H1 (cell line): ENCODE measurements around the gene CKMT1B. TPM values are rescaled to one million over a fixed set of nuclear protein-coding genes. Genes with fewer than 3 reads are reported as not detected.
"Not testable (repeated sequence)": the region's sequence is repeated elsewhere in the genome, so short reads cannot be mapped to it uniquely, and the experiment has no call there.

Source experiments
- CTCF ChIA-PET: fragments of 300-600 bp; sonication (Branson Sonifier 250); formaldehyde crosslinking; loops from one replicate; lab custom pipeline; 2021; ENCODE audit not compliant: partially characterized antibody; lab: Charles Lee
- POLR2A ChIA-PET: fragments of 300-600 bp; sonication (Branson Sonifier 250); formaldehyde crosslinking; loops from one replicate; lab custom pipeline; 2021; ENCODE audit warnings: inconsistent platforms; ENCODE audit not compliant: partially characterized antibody; lab: Charles Lee
- DNase-seq, 2 experiments: peaks; one replicate each; pipeline versions ENCODE4 v3.0.0 to v3.0.0-alpha.2; 2010 to 2022; ENCODE audit warnings: low spot score in 2 of 2, low read depth in 1 of 2, mixed read lengths in 1 of 2
- FAIRE-seq: peaks from 2 replicates; lab custom pipeline; 2011; peaks lifted over from hg19 to GRCh38; lab: Jason Lieb, UNC
- H2AFZ ChIP-seq: 2 replicates; pipeline ENCODE4 v1.8.1; 2012; ENCODE audit warnings: low read length, inconsistent platforms
- H2AK5ac ChIP-seq: 2 replicates; pipeline ENCODE4 v1.6.1; 2013; ENCODE audit warnings: low read depth, low read length
- H2BK120ac ChIP-seq: replicated peaks from 2 replicates; pipeline ENCODE3; 2013; ENCODE audit warnings: low read depth, low read length, inconsistent platforms
- H2BK12ac ChIP-seq: 2 replicates; pipeline ENCODE4 v1.6.1; 2013; ENCODE audit warnings: low read depth, low read length
- H2BK15ac ChIP-seq: 2 replicates; pipeline ENCODE4 v1.6.1; 2013; ENCODE audit warnings: low read length
- H2BK20ac ChIP-seq: 2 replicates; pipeline ENCODE4 v1.6.1; 2013; ENCODE audit warnings: low read length
- H2BK5ac ChIP-seq: 2 replicates; pipeline ENCODE4 v1.6.1; 2013; ENCODE audit warnings: low read depth, low read length
- H3K14ac ChIP-seq: 2 replicates; pipeline ENCODE4 v1.6.1; 2013; ENCODE audit warnings: inconsistent platforms; ENCODE audit not compliant: insufficient read length
- H3K18ac ChIP-seq: 2 replicates; pipeline ENCODE4 v1.6.1; 2013; ENCODE audit warnings: low read length; ENCODE audit errors: extremely low read depth
- H3K23ac ChIP-seq: 2 replicates; pipeline ENCODE4 v1.6.1; 2013; ENCODE audit warnings: inconsistent platforms; ENCODE audit not compliant: insufficient read length
- H3K23me2 ChIP-seq: 2 replicates; pipeline ENCODE4 v1.6.1; 2013; ENCODE audit warnings: low read depth, low read length
- H3K27ac ChIP-seq: 2 replicates; pipeline ENCODE4 v1.6.1; 2011; ENCODE audit warnings: low read depth, low read length, inconsistent platforms
- H3K27me3 ChIP-seq, 4 experiments: replicated peaks in 1 of 4; 1 replicate in 1 of 4; 2 replicates in 3 of 4; pipeline versions ENCODE4 v1.6.1 to v1.8.1; 2011 to 2013; ENCODE audit warnings: low read length in 3 of 4, mild to moderate bottlenecking in 3 of 4, inconsistent platforms in 2 of 4, mixed read lengths in 2 of 4, moderate library complexity in 1 of 4; ENCODE audit not compliant: control insufficient read depth in 3 of 4, insufficient read depth in 3 of 4; ENCODE audit errors: extremely low read depth in 1 of 4
- H3K36me3 ChIP-seq, 4 experiments: 2 replicates each; pipeline versions ENCODE4 v1.6.1 to v1.8.1; 2011 to 2013; ENCODE audit warnings: mild to moderate bottlenecking in 4 of 4, low read length in 3 of 4, moderate library complexity in 2 of 4, control low read depth in 1 of 4, inconsistent platforms in 1 of 4; ENCODE audit not compliant: insufficient read depth in 4 of 4, control insufficient read depth in 2 of 4
- H3K4ac ChIP-seq: replicated peaks from 2 replicates; pipeline ENCODE3; 2013; ENCODE audit warnings: low read length, low read depth, mixed read lengths, inconsistent platforms; ENCODE audit not compliant: insufficient read length
- H3K4me1 ChIP-seq, 4 experiments: replicated peaks in 1 of 4; 1 replicate in 1 of 4; 2 replicates in 3 of 4; pipeline versions ENCODE4 v1.6.1 to v1.8.1; 2011 to 2013; ENCODE audit warnings: low read length in 3 of 4, inconsistent platforms in 2 of 4, mixed read lengths in 1 of 4; ENCODE audit not compliant: insufficient read depth in 4 of 4, control insufficient read depth in 3 of 4
- H3K4me2 ChIP-seq, 2 experiments: 2 replicates each; pipeline versions ENCODE4 v1.6.1 to v1.8.1; 2011 to 2013; ENCODE audit warnings: low read depth in 2 of 2, low read length in 2 of 2, control low read depth in 1 of 2, inconsistent platforms in 1 of 2, mild to moderate bottlenecking in 1 of 2; ENCODE audit not compliant: insufficient read depth in 1 of 2
- H3K4me3 ChIP-seq, 4 experiments: fragments of 200-600, 300-600 bp in 1 of 4; sonication (generic), shearing (Covaris generic), sonication (Bioruptor Twin) in 1 of 4; 2 replicates each; pipeline versions ENCODE4 v1.5.1 to v1.8.1; 2011 to 2016; ENCODE audit warnings: low read length in 4 of 4, low read depth in 3 of 4, control low read depth in 2 of 4, inconsistent platforms in 2 of 4, mild to moderate bottlenecking in 2 of 4, mixed read lengths in 1 of 4, moderate library complexity in 1 of 4; ENCODE audit not compliant: insufficient read depth in 2 of 4; ENCODE audit errors: extremely low read depth in 1 of 4
- H3K56ac ChIP-seq: replicated peaks from 2 replicates; pipeline ENCODE3; 2013; ENCODE audit warnings: low read depth, mild to moderate bottlenecking, mixed read lengths, low read length, inconsistent platforms; ENCODE audit not compliant: insufficient read length
- H3K79me1 ChIP-seq: 2 replicates; pipeline ENCODE4 v1.6.1; 2013; ENCODE audit warnings: low read depth, low read length, control low read depth
- H3K79me2 ChIP-seq, 2 experiments: 2 replicates each; pipeline versions ENCODE4 v1.6.1 to v1.8.1; 2012 to 2013; ENCODE audit warnings: low read length in 2 of 2, mild to moderate bottlenecking in 2 of 2, inconsistent platforms in 1 of 2; ENCODE audit not compliant: insufficient read depth in 2 of 2, control insufficient read depth in 1 of 2
- H3K9ac ChIP-seq, 4 experiments: replicated peaks in 1 of 4; 1 replicate in 1 of 4; 2 replicates in 3 of 4; pipeline versions ENCODE4 v1.6.1 to v1.8.1; 2011 to 2013; ENCODE audit warnings: low read depth in 3 of 4, low read length in 3 of 4, control low read depth in 2 of 4, mild to moderate bottlenecking in 2 of 4, moderate library complexity in 2 of 4, inconsistent platforms in 1 of 4; ENCODE audit errors: extremely low read depth in 1 of 4
- H3K9me3 ChIP-seq, 2 experiments: 2 replicates each; pipeline versions ENCODE4 v1.6.1 to v1.8.1; 2012 to 2013; ENCODE audit warnings: mild to moderate bottlenecking in 2 of 2, moderate library complexity in 2 of 2, control low read depth in 1 of 2, inconsistent platforms in 1 of 2, low read depth in 1 of 2, low read length in 1 of 2, mixed read lengths in 1 of 2; ENCODE audit not compliant: insufficient read depth in 2 of 2
- H4K20me1 ChIP-seq, 2 experiments: replicated peaks in 1 of 2; 2 replicates each; pipeline versions ENCODE3 to v1.8.1; 2011 to 2013; ENCODE audit warnings: inconsistent platforms in 2 of 2, low read length in 2 of 2, mild to moderate bottlenecking in 1 of 2; ENCODE audit not compliant: insufficient read depth in 2 of 2, control insufficient read depth in 1 of 2
- H4K5ac ChIP-seq: 2 replicates; pipeline ENCODE4 v1.6.1; 2013; ENCODE audit warnings: low read length, low read depth, mixed read lengths, inconsistent platforms; ENCODE audit not compliant: insufficient read length
- H4K8ac ChIP-seq: 2 replicates; pipeline ENCODE4 v1.8.0; 2013; ENCODE audit warnings: mild to moderate bottlenecking, moderate library complexity, low read length, inconsistent platforms; ENCODE audit not compliant: insufficient read depth; ENCODE audit errors: extremely low read depth
- H4K91ac ChIP-seq: replicated peaks from 2 replicates; pipeline ENCODE3; 2013; ENCODE audit warnings: low read length, mixed read lengths, inconsistent platforms; ENCODE audit not compliant: insufficient read length
- EP300 ChIP-seq, 2 experiments: IDR thresholded peaks; 1 replicate in 1 of 2; 2 replicates in 1 of 2; pipeline ENCODE4 v1.6.1; 2011 to 2012; ENCODE audit warnings: low read depth in 2 of 2, low read length in 2 of 2, mild to moderate bottlenecking in 2 of 2, borderline replicate concordance in 1 of 2, inconsistent platforms in 1 of 2, moderate library complexity in 1 of 2
- KDM1A ChIP-seq: fragments of 200-600, 300-600 bp; sonication (generic); IDR thresholded peaks from 2 replicates; pipeline ENCODE4 v1.7.1; 2016; ENCODE audit warnings: mild to moderate bottlenecking, low read length, borderline replicate concordance
- TAF1 ChIP-seq: IDR thresholded peaks from 2 replicates; pipeline ENCODE4 v1.6.1; 2011; ENCODE audit warnings: mild to moderate bottlenecking, low read depth, low read length
- polyA plus RNA-seq, 7 experiments: library from polyadenylated mRNA; depleted of rRNA in 3 of 7; stranded (reverse) in 5 of 7; unstranded in 2 of 7; fragments of >200 nt in 5 of 7; fragments of 200-250 nt in 2 of 7; gene quantifications; 1 replicate in 5 of 7; 2 replicates in 1 of 7; 4 replicates in 1 of 7; pipeline versions ENCODE4 v1.2.1 to v1.2.3, GENCODE V29; 2011 to 2013; ENCODE audit warnings: missing spikeins in 2 of 7, mixed read lengths in 2 of 7
- total RNA-seq: library from RNA; stranded (reverse); fragmentation: NEBNext Ultra II Directional; extraction: Animal tissue kit (Norgen Biotek cat#: 25700); gene quantifications from 2 replicates; pipeline ENCODE4 v1.2.1, GENCODE V29; 2021

CKMT1B gene
- total and polyA plus RNA-seq, 2 of the 8 experiments (the other 6 are each of a cell fraction or from before 2014, with no cell fraction given): 27.1 to 91.3 TPM

DNA sequence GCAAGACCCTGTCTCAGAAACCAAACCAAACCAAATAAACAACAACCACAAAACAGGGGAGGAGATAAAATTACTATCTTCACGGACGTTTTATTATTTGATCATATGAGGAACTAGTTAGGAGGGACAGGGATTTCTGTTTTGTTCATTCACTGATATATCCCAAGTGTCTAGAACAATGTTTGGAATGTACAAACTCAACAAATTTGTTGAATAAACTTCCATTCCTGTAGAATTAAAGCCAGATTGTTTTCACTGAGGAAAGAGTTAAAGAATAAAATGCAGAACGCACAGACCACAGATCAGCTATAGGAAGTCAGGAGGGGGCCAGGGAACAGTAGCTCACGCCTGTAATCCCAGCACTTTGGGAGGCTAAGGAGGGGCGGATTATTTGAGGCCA lies 31.3 kb downstream of the CKMT1B start (continued):
- TF ChIP-seq KDM1A: no peak
- no peak for TF ChIP-seq TAF1
- no peak for TF ChIP-seq EP300 (IDR thresholded peaks at IDR 0.05; ENCODE audit: borderline replicate concordance in 1 of 2, low read depth in 2 of 2, low read length in 2 of 2)

DNA sequence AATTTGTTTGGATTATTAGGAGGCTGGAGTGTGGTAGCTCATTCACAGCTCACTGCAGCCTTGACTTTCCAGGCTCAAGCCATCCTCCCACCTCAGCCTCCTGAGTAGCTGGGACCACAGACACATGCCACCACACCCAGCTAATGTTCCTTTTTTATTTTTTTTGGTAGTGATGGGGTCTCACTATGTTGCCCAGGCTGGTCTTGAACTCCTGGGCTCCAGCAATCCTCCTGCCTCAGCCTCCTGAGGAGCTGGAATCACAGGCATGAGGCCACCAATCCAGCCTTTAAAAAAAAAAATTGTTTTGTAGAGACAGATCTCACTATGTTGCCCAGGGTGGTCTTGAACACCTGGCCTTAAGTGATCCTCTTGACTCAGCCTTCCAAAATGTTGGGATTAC lies 33.1 kb downstream of the CKMT1B start:
- H2BK20ac ChIP-seq, FAIRE-seq, H2BK15ac ChIP-seq, POLR2A ChIA-PET, H3K23ac ChIP-seq, H3K9me3 ChIP-seq, H3K27ac ChIP-seq, H3K9ac ChIP-seq, H3K14ac ChIP-seq, H2BK120ac ChIP-seq, H2AFZ ChIP-seq, H3K4ac ChIP-seq, H4K91ac ChIP-seq, CTCF ChIA-PET, H2AK5ac ChIP-seq, DNase-seq, H4K20me1 ChIP-seq, H2BK5ac ChIP-seq, H3K23me2 ChIP-seq, H2BK12ac ChIP-seq, H3K79me2 ChIP-seq, H3K18ac ChIP-seq, H3K27me3 ChIP-seq, H3K4me3 ChIP-seq, H3K4me2 ChIP-seq, H4K5ac ChIP-seq, H3K4me1 ChIP-seq, H3K56ac ChIP-seq, H3K79me1 ChIP-seq, H4K8ac ChIP-seq, H3K36me3 ChIP-seq: not testable (repeated sequence)
